ENCODE results near the gene TOR1A.
A peak's percentile ranks its signal among the peaks of the same experiment; 100 is the strongest.

TOR1A gene

DNA sequence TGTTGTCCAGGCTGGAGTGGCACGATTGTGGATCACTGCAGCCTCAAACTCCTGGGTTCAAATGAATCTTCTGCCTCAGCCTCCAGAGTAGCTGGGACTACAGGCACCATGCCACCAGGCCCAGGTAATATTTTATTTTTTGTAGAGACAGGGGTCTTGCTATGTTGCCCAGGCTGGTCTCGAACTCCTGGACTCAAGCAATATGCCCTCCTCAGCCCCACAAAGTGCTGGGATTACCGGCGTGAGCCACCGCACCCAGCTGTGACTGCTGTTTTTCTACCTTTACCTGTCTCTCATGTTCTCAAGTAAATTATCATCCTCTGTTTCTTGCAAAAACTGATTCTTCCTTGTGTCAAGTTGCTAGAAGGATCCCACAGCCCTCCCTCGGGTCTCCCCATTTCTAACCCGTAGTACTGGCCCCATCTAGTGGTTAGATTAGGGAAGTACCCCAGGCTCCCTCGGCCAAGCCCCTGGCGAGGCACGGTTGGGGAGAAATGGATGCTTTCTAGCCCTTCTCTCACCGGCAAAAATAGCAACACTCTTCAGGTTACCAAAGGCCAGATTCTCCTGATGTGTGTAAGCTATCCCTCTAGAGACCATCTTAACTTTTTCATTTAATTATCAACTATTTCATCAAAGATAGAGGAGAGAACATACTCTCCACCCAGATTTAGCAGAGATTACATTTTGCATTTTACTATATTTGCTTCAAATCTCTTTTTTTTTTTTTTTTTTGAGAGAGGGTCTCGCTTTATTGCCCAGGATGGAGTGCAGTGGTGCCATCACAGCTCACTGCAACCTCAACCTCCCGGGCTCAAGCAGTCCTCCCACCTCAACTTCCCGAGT lies 40.2 kb downstream of the TOR1A start:
- peak; percentile 71 to 95 for DNase-seq

DNA sequence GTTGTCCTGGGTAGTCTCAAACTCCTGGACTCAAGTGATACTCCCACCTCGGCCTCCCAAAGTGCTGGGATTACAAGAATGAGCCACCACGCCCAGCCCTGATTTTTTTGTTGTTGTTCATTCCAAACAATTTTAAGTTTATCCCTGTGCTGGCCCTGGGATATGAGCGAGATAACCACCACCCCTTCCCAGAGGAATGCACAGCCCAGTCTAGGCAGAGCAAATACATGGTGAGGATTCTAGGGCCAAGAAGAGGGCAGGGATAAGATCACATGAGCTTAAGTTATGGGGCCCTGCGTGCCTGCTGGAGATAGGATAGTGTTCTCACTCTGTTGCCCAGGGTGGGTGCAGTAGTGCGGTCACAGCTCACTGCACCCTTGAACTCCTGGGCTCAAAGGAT lies 42.0 kb downstream of the TOR1A start:
- H3K4ac ChIP-seq (ENCODE audit: low read depth, low read length) = no peak overlapping the region
- WGBS (ENCODE audit: extremely low coverage, insufficient coverage, insufficient read length) = no CpG with 5 or more reads among the region's 5 CpGs

More for the DNA sequence above, 40.2 kb downstream of the TOR1A start:
- no peak overlapping the region for H3K23ac ChIP-seq (ENCODE audit: low read length)
- H3K27ac ChIP-seq (ENCODE audit: low read depth, low read length) = no peak overlapping the region
- H4K8ac ChIP-seq (ENCODE audit: low read depth, low read length) = no peak overlapping the region
- H3K79me2 ChIP-seq (ENCODE audit: control insufficient read depth, insufficient read depth, low read length, poor library complexity) = no peaks in the 10 kb centered on the region
- H2BK120ac ChIP-seq (ENCODE audit: insufficient read depth, low read length, poor library complexity) = no peak overlapping the region
- WGBS (ENCODE audit: extremely low coverage, insufficient coverage, insufficient read length) = no CpG with 5 or more reads among the region's 14 CpGs
- no peak overlapping the region for H3K14ac ChIP-seq (ENCODE audit: low read length)
- no peak overlapping the region for H2AK5ac ChIP-seq (ENCODE audit: low read length)
- H3K79me1 ChIP-seq (ENCODE audit: low read length) = no peaks in the 10 kb centered on the region
- no peak overlapping the region for H4K91ac ChIP-seq (ENCODE audit: low read depth, low read length)
- no peak overlapping the region for H3K18ac ChIP-seq (ENCODE audit: low read length)
- no peaks in the 10 kb centered on the region for H3K9me3 ChIP-seq (ENCODE audit: insufficient read depth, low read depth, low read length)
- H3K4me2 ChIP-seq (ENCODE audit: low read length) = no peak overlapping the region
- no peak overlapping the region for H3K4me3 ChIP-seq (ENCODE audit: low read depth, low read length)
- H2AFZ ChIP-seq (ENCODE audit: insufficient read depth, low read length, poor library complexity) = no peak overlapping the region
- H3K9ac ChIP-seq (ENCODE audit: low read length) = no peak overlapping the region
- H2BK5ac ChIP-seq (ENCODE audit: low read depth, low read length, poor library complexity) = no peak overlapping the region
- no peaks in the 10 kb centered on the region for H3K4me1 ChIP-seq (ENCODE audit: control insufficient read depth in 1 of 2, insufficient read depth in 2 of 2, low read length in 2 of 2)
- H2BK12ac ChIP-seq (ENCODE audit: low read length) = no peak overlapping the region
- no peak overlapping the region for H3K4ac ChIP-seq (ENCODE audit: low read depth, low read length)
- H3K36me3 ChIP-seq (ENCODE audit: control insufficient read depth in 1 of 2, insufficient read depth in 2 of 2, low read length in 2 of 2) = no peaks in the 10 kb centered on the region
- H4K12ac ChIP-seq (ENCODE audit: low read depth, low read length) = no peak overlapping the region
- H3K27me3 ChIP-seq (ENCODE audit: insufficient read depth, low read length) = no peaks in the 10 kb centered on the region

DNA sequence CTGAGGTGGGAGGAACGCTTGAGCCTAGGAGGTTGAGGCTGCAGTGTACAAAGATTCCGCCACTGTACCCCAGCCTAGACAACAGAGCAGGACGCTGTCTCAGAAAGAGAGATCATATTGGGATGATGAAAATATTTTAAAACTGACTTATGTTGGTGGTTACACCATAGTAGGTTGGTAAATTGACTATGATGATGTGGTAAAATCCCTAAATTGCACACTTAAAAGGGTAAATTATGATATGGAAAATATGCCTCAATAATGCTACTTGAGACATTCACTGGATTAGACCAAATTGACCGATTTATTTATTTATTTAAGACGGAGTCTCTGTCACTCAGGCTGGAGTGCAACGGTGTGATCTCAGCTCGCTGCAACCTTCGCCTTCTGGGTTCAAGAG lies 42.8 kb downstream of the TOR1A start:
- Histone ChIP-seq H4K8ac (ENCODE audit: low read depth, low read length) (no peak overlapping the region), H4K12ac (ENCODE audit: low read depth, low read length) (no peak overlapping the region), H2BK5ac (ENCODE audit: low read depth, low read length, poor library complexity) (no peak overlapping the region), H2BK120ac (ENCODE audit: insufficient read depth, low read length, poor library complexity) (no peak overlapping the region), H3K14ac (ENCODE audit: low read length) (no peak overlapping the region), H3K9me3 (ENCODE audit: insufficient read depth, low read depth, low read length) (no peaks in the 10 kb centered on the region), H3K4me1 (ENCODE audit: control insufficient read depth in 1 of 2, insufficient read depth in 2 of 2, low read length in 2 of 2) (peaks cover 11 to 12% of the 10 kb centered on the region in 2 experiments), H3K27me3 (ENCODE audit: insufficient read depth, low read length) (no peaks in the 10 kb centered on the region), H3K4me3 (ENCODE audit: low read depth, low read length) (no peak overlapping the region), H3K27ac (ENCODE audit: low read depth, low read length) (no peak overlapping the region), H3K9ac (ENCODE audit: low read length) (no peak overlapping the region), H3K18ac (ENCODE audit: low read length) (no peak overlapping the region), H2BK12ac (ENCODE audit: low read length) (no peak overlapping the region), H4K91ac (ENCODE audit: low read depth, low read length) (no peak overlapping the region), H3K23ac (ENCODE audit: low read length) (no peak overlapping the region), H3K4ac (ENCODE audit: low read depth, low read length) (no peak overlapping the region), H2AFZ (ENCODE audit: insufficient read depth, low read length, poor library complexity) (no peak overlapping the region), H2AK5ac (ENCODE audit: low read length) (no peak overlapping the region), H3K79me1 (ENCODE audit: low read length) (peaks cover 6% of the 10 kb centered on the region), H3K36me3 (ENCODE audit: control insufficient read depth in 1 of 2, insufficient read depth in 2 of 2, low read length in 2 of 2) (no peaks in the 10 kb centered on the region), H3K79me2 (ENCODE audit: control insufficient read depth, insufficient read depth, low read length, poor library complexity) (no peaks in the 10 kb centered on the region), H3K4me2 (ENCODE audit: low read length) (no peak overlapping the region)
- no CpG with 5 or more reads among the region's 8 CpGs for WGBS (ENCODE audit: extremely low coverage, insufficient coverage, insufficient read length)
- DNase-seq = peak in 1 of 2 donors; percentile 37

More for the DNA sequence above, 42.0 kb downstream of the TOR1A start:
- Histone ChIP-seq H3K9me3 (ENCODE audit: insufficient read depth, low read depth, low read length) (no peaks in the 10 kb centered on the region), H2BK5ac (ENCODE audit: low read depth, low read length, poor library complexity) (no peak overlapping the region), H3K4me1 (ENCODE audit: control insufficient read depth in 1 of 2, insufficient read depth in 2 of 2, low read length in 2 of 2) (peaks cover 6 to 8% of the 10 kb centered on the region in 2 experiments), H2BK120ac (ENCODE audit: insufficient read depth, low read length, poor library complexity) (no peak overlapping the region), H2AK5ac (ENCODE audit: low read length) (peak overlapping the region; percentile 5), H2AFZ (ENCODE audit: insufficient read depth, low read length, poor library complexity) (no peak overlapping the region), H4K12ac (ENCODE audit: low read depth, low read length) (no peak overlapping the region), H3K27ac (ENCODE audit: low read depth, low read length) (no peak overlapping the region), H3K36me3 (ENCODE audit: control insufficient read depth in 1 of 2, insufficient read depth in 2 of 2, low read length in 2 of 2) (no peaks in the 10 kb centered on the region), H2BK12ac (ENCODE audit: low read length) (peak overlapping the region; percentile 11), H3K18ac (ENCODE audit: low read length) (no peak overlapping the region), H4K91ac (ENCODE audit: low read depth, low read length) (peak overlapping the region; percentile 39), H3K79me1 (ENCODE audit: low read length) (peaks cover 2% of the 10 kb centered on the region), H3K27me3 (ENCODE audit: insufficient read depth, low read length) (no peaks in the 10 kb centered on the region), H3K9ac (ENCODE audit: low read length) (peak overlapping the region; percentile 57), H4K8ac (ENCODE audit: low read depth, low read length) (no peak overlapping the region), H3K4me3 (ENCODE audit: low read depth, low read length) (no peak overlapping the region), H3K4me2 (ENCODE audit: low read length) (no peak overlapping the region), H3K79me2 (ENCODE audit: control insufficient read depth, insufficient read depth, low read length, poor library complexity) (no peaks in the 10 kb centered on the region), H3K23ac (ENCODE audit: low read length) (no peak overlapping the region), H3K14ac (ENCODE audit: low read length) (no peak overlapping the region)
- DNase-seq = peak; percentile 74 to 81

DNA sequence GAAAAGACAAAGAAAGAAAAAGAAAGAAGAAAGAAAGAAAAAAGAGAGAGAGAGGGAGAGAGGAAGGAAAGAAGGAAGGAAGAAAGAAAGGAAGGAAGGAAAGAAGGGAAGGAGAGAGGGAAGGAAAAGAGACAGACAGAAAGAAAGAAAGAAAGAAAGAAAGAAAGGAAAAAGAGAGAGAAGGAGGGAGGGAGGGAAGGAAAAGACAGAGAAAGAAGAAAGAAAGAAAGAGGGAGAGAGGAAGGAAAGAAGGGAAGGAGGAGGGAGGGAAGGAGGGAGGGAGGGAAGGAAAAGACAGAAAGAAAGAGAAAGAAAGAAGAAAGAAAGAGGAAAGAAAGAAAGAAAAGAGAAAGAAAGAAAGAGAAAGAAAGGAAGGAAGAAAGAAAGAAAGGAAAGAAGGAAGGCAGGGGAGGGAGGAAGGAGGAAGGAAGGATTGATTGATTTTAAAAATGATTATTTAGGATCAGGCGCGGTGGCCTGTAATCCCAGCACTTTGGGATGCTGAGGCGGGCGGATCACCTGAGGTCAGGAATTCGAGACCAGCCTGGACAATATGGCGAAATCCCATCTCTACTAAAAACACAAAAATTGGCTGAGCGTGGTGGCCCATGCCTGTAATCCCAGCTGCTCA lies 44.3 kb downstream of the TOR1A start:
- no peak overlapping the region for H3K4me2 ChIP-seq (ENCODE audit: low read length)
- H2AFZ ChIP-seq (ENCODE audit: insufficient read depth, low read length, poor library complexity) = no peak overlapping the region
- H2AK5ac ChIP-seq (ENCODE audit: low read length) = no peak overlapping the region
- H3K23ac ChIP-seq (ENCODE audit: low read length) = no peak overlapping the region
- no peak overlapping the region for H2BK12ac ChIP-seq (ENCODE audit: low read length)
- H3K79me2 ChIP-seq (ENCODE audit: control insufficient read depth, insufficient read depth, low read length, poor library complexity) = no peaks in the 10 kb centered on the region
- peaks cover 6% of the 10 kb centered on the region for H3K79me1 ChIP-seq (ENCODE audit: low read length)
- no peak overlapping the region for H4K12ac ChIP-seq (ENCODE audit: low read depth, low read length)
- no peak overlapping the region for H3K4me3 ChIP-seq (ENCODE audit: low read depth, low read length)
- no peak overlapping the region for H2BK120ac ChIP-seq (ENCODE audit: insufficient read depth, low read length, poor library complexity)
- H3K27me3 ChIP-seq (ENCODE audit: insufficient read depth, low read length) = no peaks in the 10 kb centered on the region
- H2BK5ac ChIP-seq (ENCODE audit: low read depth, low read length, poor library complexity) = no peak overlapping the region
- no peaks in the 10 kb centered on the region for H3K9me3 ChIP-seq (ENCODE audit: insufficient read depth, low read depth, low read length)
- H3K9ac ChIP-seq (ENCODE audit: low read length) = no peak overlapping the region
- H3K18ac ChIP-seq (ENCODE audit: low read length) = no peak overlapping the region
- H3K4ac ChIP-seq (ENCODE audit: low read depth, low read length) = no peak overlapping the region
- H4K8ac ChIP-seq (ENCODE audit: low read depth, low read length) = no peak overlapping the region
- WGBS (ENCODE audit: extremely low coverage, insufficient coverage, insufficient read length) = 100% methylated on average over 2 of the region's 7 CpGs
- DNase-seq = no peak
- no peak overlapping the region for H3K27ac ChIP-seq (ENCODE audit: low read depth, low read length)
- H3K36me3 ChIP-seq (ENCODE audit: control insufficient read depth in 1 of 2, insufficient read depth in 2 of 2, low read length in 2 of 2) = no peaks in the 10 kb centered on the region
- H3K14ac ChIP-seq (ENCODE audit: low read length) = no peak overlapping the region
- H4K91ac ChIP-seq (ENCODE audit: low read depth, low read length) = no peak overlapping the region
- peaks cover 11 to 12% of the 10 kb centered on the region in 2 experiments for H3K4me1 ChIP-seq (ENCODE audit: control insufficient read depth in 1 of 2, insufficient read depth in 2 of 2, low read length in 2 of 2)
